ENCODE data around the gene RAB5B. TPM values are rescaled to one million over a fixed set of nuclear protein-coding genes. Genes with fewer than 3 reads are reported as not detected.

The RAB5B gene
- total and polyA plus RNA-seq, 10 of the 15 experiments (the other 5 are each of a cell fraction or from before 2014, with no cell fraction given): 7.5 to 149 (median 37.8) TPM

- no peak for TF ChIP-seq CEBPB (IDR thresholded peaks at IDR 0.05; ENCODE audit: borderline replicate concordance in 1 of 2, low read depth in 2 of 2, low read length in 2 of 2)
- TF ChIP-seq USF1 (IDR thresholded peaks at IDR 0.05; ENCODE audit: borderline replicate concordance, extremely low read length, insufficient read depth, low read depth, low read length): no peak
- no peak for TF ChIP-seq PAX8 (IDR thresholded peaks at IDR 0.05)
- TF ChIP-seq CHD1 (IDR thresholded peaks at IDR 0.05; ENCODE audit: low read depth, low read length): no peak
- TF ChIP-seq TBL1XR1 (IDR thresholded peaks at IDR 0.05; ENCODE audit: low read depth, low read length): 0 out of 2 replicates have a peak, but pooled peaks have one; percentile 68
- TF ChIP-seq RCOR1 (conservative IDR thresholded peaks at IDR 0.05; ENCODE audit: low read depth, low read length): no peak
Measured at GRCh38 chr12:55929306-55929791, 44.5 kb upstream of the RAB5B start (continued).

GRCh38 chr12:55930771-55931316 lies 43.0 kb upstream of the RAB5B start, which contains the start of gene DGKA:
Gene DGKA (plus strand): TSS chr12:55931162. CDS start chr12:55936504, 5,342 bp downstream.
- no peaks in the 10 kb centered on the region for H3K27me3 ChIP-seq (replicated peaks in 1 of 2; ENCODE audit: control insufficient read depth in 2 of 2, insufficient read depth in 2 of 2, low read length in 1 of 2)
- peak; percentile 53 for DNase-seq (ENCODE audit: low read depth, low spot score)
- H3K9me3 ChIP-seq (replicated peaks; ENCODE audit: control insufficient read depth, insufficient read depth, low read length): no peaks in the 10 kb centered on the region
- peak; percentile 22 for ATAC-seq
- SMC1A ChIA-PET (ENCODE audit: uncharacterized antibody, unreplicated experiment): interaction anchor here (0.7 to 2.8 kb wide), 11 partner anchors 9 to 192 kb away, joined by 3 to 16 read pairs (median 4); partner anchors contain the start of genes DNAJC14 and RAB5B
- peak within 1 kb of the TSS; percentile 99 for H3K4me3 ChIP-seq
- FAIRE-seq: no peak
- POLR2A ChIA-PET: interaction anchor here (0.6 to 7.3 kb wide), 13 partner anchors 9 to 115 kb away, joined by 3 to 66 read pairs (median 4); partner anchors contain the start of genes DNAJC14, ORMDL2, RAB5B and SARNP
- 0% methylated on average over 2 of the region's 3 CpGs for WGBS (ENCODE audit: insufficient coverage, insufficient replicate concordance, low lambda C conversion rate, missing lambda C conversion rate)
- CTCF ChIA-PET: interaction anchor here (0.6 to 6.8 kb wide), 25 partner anchors 9 to 196 kb away, joined by 3 to 40 read pairs (median 4); partner anchors contain the start of genes DNAJC14, RAB5B, SARNP and SUOX
- H3K4me2 ChIP-seq (ENCODE audit: control insufficient read depth, insufficient read depth): peak within 1 kb of the TSS; percentile 98
- in situ Hi-C loops (cut with MboI) (no loop called here), intact Hi-C loops (cut with micrococcal nuclease; ENCODE audit: unreplicated experiment) (loop anchor here (1.0 kb wide), 1 partner anchor 42 kb away; no protein-coding TSS in a partner anchor)
- H3K27ac ChIP-seq (ENCODE audit: control insufficient read depth, insufficient read depth): peak within 1 kb of the TSS; percentile 96
- H2AFZ ChIP-seq (ENCODE audit: control insufficient read depth, low read depth, low read length): peak within 1 kb of the TSS; percentile 53
- peaks cover 8% of the 10 kb centered on the region; the same call in 1 of the 2 replicates for H3K4me1 ChIP-seq (ENCODE audit: control insufficient read depth, insufficient read depth, low read length)
- peak within 1 kb of the TSS; percentile 99 for H3K9ac ChIP-seq (ENCODE audit: control insufficient read depth, insufficient read depth, low read length)
- no TSS peak for BruUV-seq (replicated peaks)
- no peaks in the 10 kb centered on the region for H4K20me1 ChIP-seq (ENCODE audit: control insufficient read depth, insufficient read depth)
- H3K79me2 ChIP-seq (ENCODE audit: control insufficient read depth, insufficient read depth, low read length): peaks cover 43% of the 10 kb centered on the region
- H3K36me3 ChIP-seq (ENCODE audit: control insufficient read depth in 2 of 2, insufficient read depth in 2 of 2, low read length in 1 of 2): 0 out of 4 replicates have a peak, but pooled peaks cover 0 to 2% of the 10 kb centered on the region in 2 experiments
- RAD21 ChIA-PET (ENCODE audit: unreplicated experiment): interaction anchor here (0.8 to 5.3 kb wide), 11 partner anchors 10 to 192 kb away, joined by 3 to 25 read pairs (median 10); partner anchors contain the start of genes DNAJC14, ORMDL2, RAB5B and SARNP
- TF ChIP-seq PML (IDR thresholded peaks at IDR 0.05; ENCODE audit: low read length) (0 out of 2 replicates have a peak, but pooled peaks have one; percentile 14), MYC (IDR thresholded peaks at IDR 0.05; ENCODE audit: insufficient read depth, insufficient read length, insufficient replicate concordance, low read length, severe bottlenecking) (no peak), ZBTB11 (CRISPR knock-in tag; IDR thresholded peaks at IDR 0.05) (no peak), CREB1 (IDR thresholded peaks at IDR 0.05; ENCODE audit: low read depth) (0 out of 2 replicates have a peak, but pooled peaks have one; percentile 17), ZBED1 (IDR thresholded peaks at IDR 0.05; ENCODE audit: borderline replicate concordance) (no peak), NR2C1 (IDR thresholded peaks at IDR 0.05) (no peak), SMARCA5 (IDR thresholded peaks at IDR 0.05) (peak; percentile 75), SKIL (IDR thresholded peaks at IDR 0.05; ENCODE audit: low read depth, poor library complexity, severe bottlenecking) (peak; percentile 35), IKZF1 (conservative IDR thresholded peaks at IDR 0.05) (peak; percentile 27; the same call in 1 of the 2 replicates)
